ENCODE results near the gene MAGEA2B. TPM values are rescaled to one million over a fixed set of nuclear protein-coding genes. Genes with fewer than 3 reads are reported as not detected.
"Not testable (repeated sequence)": the region's sequence is repeated elsewhere in the genome, so short reads cannot be mapped to it uniquely, and the experiment has no call there.

Gene MAGEA2B
- total and polyA plus RNA-seq, 4 donors = not detected

GRCh38 chrX:152706500-152706899, 7.9 kb upstream of the MAGEA2B start:
- not testable (repeated sequence) for H3K36me3 ChIP-seq (ENCODE audit: control insufficient read depth in 4 of 4, insufficient read depth in 4 of 4, low read length in 4 of 4); H3K4me1 ChIP-seq (ENCODE audit: control insufficient read depth in 5 of 5, insufficient read depth in 5 of 5, low read length in 5 of 5); ATAC-seq (ENCODE audit: insufficient read depth, low FRiP score); H3K4me3 ChIP-seq; H3K9ac ChIP-seq (ENCODE audit: insufficient read depth in 1 of 2, low read length in 2 of 2); H3K27ac ChIP-seq (ENCODE audit: low read depth in 1 of 2, low read length in 1 of 2); H3K9me3 ChIP-seq (ENCODE audit: control insufficient read depth in 4 of 4, insufficient read depth in 3 of 4, low read length in 3 of 4); DNase-seq; H3K27me3 ChIP-seq (ENCODE audit: control insufficient read depth in 3 of 3, insufficient read depth in 3 of 3, low read length in 2 of 3)
- 74 to 90% methylated on average over 2 to 4 of the region's 7 CpGs for WGBS, 2 donors

GRCh38 chrX:152709173-152709572, 5.3 kb upstream of the MAGEA2B start, which contains the start of gene CSAG2:
TSS of gene CSAG2 (minus strand) at chrX:152709273. CDS start at chrX:152709112, 161 bp downstream.
- not testable (repeated sequence) for H3K4me3 ChIP-seq; H3K36me3 ChIP-seq (ENCODE audit: control insufficient read depth in 4 of 4, insufficient read depth in 4 of 4, low read length in 4 of 4); H3K27ac ChIP-seq (ENCODE audit: low read depth in 1 of 2, low read length in 1 of 2); H3K4me1 ChIP-seq (ENCODE audit: control insufficient read depth in 5 of 5, insufficient read depth in 5 of 5, low read length in 5 of 5); H3K27me3 ChIP-seq (ENCODE audit: control insufficient read depth in 3 of 3, insufficient read depth in 3 of 3, low read length in 2 of 3); DNase-seq; ATAC-seq (ENCODE audit: insufficient read depth, low FRiP score); H3K9ac ChIP-seq (ENCODE audit: insufficient read depth in 1 of 2, low read length in 2 of 2); H3K9me3 ChIP-seq (ENCODE audit: control insufficient read depth in 4 of 4, insufficient read depth in 3 of 4, low read length in 3 of 4)
- no CpG with 5 or more reads among the region's 2 CpGs for WGBS, 2 donors

DNA sequence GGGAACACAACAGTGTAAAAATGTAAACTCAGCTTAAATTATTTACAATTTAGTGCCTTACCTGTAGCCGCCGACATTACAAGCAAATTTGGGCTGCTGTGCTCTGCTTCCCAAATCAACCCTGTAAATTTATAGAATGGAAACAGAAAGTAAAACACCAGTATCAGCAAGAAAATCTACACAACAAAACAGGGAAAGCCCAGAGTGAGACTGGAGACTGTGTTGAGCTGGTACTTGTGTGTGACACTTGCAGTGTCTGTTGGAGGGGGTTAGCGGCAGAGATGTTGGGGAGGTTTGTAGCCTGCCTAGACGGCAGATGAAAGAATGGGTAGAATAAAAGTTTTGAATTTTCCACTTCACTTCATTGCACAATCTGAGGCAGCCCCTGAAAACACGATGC, 1.2 kb upstream of the MAGEA2B start:
- not testable (repeated sequence) for DNase-seq; H3K4me1 ChIP-seq (ENCODE audit: control insufficient read depth in 5 of 5, insufficient read depth in 5 of 5, low read length in 5 of 5); ATAC-seq (ENCODE audit: insufficient read depth, low FRiP score); H3K4me3 ChIP-seq; H3K36me3 ChIP-seq (ENCODE audit: control insufficient read depth in 4 of 4, insufficient read depth in 4 of 4, low read length in 4 of 4); H3K9me3 ChIP-seq (ENCODE audit: control insufficient read depth in 4 of 4, insufficient read depth in 3 of 4, low read length in 3 of 4); H3K9ac ChIP-seq (ENCODE audit: insufficient read depth in 1 of 2, low read length in 2 of 2); H3K27ac ChIP-seq (ENCODE audit: low read depth in 1 of 2, low read length in 1 of 2); H3K27me3 ChIP-seq (ENCODE audit: control insufficient read depth in 3 of 3, insufficient read depth in 3 of 3, low read length in 2 of 3)
- no CpG with 5 or more reads among the region's 5 CpGs for WGBS, 2 donors

DNA sequence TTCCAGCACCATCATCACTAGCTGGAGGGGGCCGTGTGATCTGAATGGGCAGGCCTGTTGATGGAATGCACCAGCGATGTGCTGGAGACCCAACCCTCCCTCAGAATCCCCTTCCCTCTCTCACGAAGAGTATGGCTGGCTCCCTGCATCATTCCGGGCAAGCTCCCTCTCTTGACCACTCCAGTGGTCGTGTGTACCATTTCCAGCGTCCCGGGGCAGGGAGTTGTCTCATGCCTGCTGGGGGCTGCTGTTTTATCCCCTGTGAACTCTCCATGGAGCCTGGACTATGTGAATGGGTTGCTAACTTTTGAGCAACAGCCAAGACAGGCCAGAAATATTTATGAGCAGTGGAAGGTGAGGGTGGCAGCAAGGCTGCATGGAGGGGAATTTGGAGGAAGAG, 11.0 kb downstream of the MAGEA2B start:
- 67 to 76% methylated on average over 7 of the region's 7 CpGs for WGBS, 2 donors
- Histone ChIP-seq H3K4me3 (no peak overlapping the region), H3K27me3 (ENCODE audit: control insufficient read depth in 3 of 3, insufficient read depth in 3 of 3, low read length in 2 of 3) (no peaks in the 10 kb centered on the region), H3K36me3 (ENCODE audit: control insufficient read depth in 4 of 4, insufficient read depth in 4 of 4, low read length in 4 of 4) (no peaks in the 10 kb centered on the region), H3K27ac (ENCODE audit: low read depth in 1 of 2, low read length in 1 of 2) (no peak overlapping the region), H3K4me1 (ENCODE audit: control insufficient read depth in 5 of 5, insufficient read depth in 5 of 5, low read length in 5 of 5) (no peaks in the 10 kb centered on the region), H3K9ac (ENCODE audit: insufficient read depth in 1 of 2, low read length in 2 of 2) (no peak overlapping the region), H3K9me3 (ENCODE audit: control insufficient read depth in 4 of 4, insufficient read depth in 3 of 4, low read length in 3 of 4) (peaks cover 0 to 7% (median 3%) of the 10 kb centered on the region in 4 donors)
- no peak for TF ChIP-seq CTCF (IDR thresholded peaks at IDR 0.05; ENCODE audit: control extremely low read depth, extremely low read depth)
- no peak for ATAC-seq (ENCODE audit: insufficient read depth, low FRiP score)
- no peak for DNase-seq

DNA sequence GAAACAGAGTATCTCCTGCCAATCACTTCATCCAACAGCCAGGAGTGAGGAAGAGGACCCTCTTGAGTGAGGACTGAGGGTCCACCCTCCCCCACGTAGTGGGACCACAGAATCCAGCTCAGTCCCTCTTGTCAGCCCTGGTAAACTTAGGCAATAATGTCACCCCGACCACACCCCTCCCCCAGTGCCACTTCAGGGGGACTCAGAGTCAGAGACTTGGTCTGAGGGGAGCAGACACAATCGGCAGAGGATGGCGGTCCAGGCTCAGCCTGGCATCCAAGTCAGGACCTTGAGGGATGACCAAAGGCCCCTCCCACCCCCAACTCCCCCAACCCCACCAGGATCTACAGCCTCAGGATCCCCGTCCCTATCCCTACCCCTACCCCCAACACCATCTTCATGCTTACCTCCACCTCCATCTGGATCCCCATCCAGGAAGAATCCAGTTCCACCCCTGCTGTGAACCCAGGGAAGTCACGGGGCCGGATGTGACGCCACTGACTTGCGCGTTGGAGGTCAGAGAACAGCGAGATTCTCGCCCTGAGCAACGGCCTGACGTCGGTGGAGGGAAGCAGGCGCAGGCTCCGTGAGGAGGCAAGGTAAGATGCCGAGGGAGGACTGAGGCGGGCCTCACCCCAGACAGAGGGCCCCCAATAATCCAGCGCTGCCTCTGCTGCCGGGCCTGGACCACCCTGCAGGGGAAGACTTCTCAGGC, 19.0 kb downstream of the MAGEA2B start, which contains the start of the genes CSAG1 and MAGEA12:
CSAG1 (minus strand) TSS at position 461 of the 715 bp plus-strand sequence. CDS start 1,261 bp downstream, outside the sequence.
MAGEA12 (plus strand) TSS at position 497 of the 715 bp plus-strand sequence. CDS start 2,405 bp downstream, outside the sequence.
- Histone ChIP-seq H3K27ac (ENCODE audit: low read depth in 1 of 2, low read length in 1 of 2) (no peak within 1 kb of the TSS), H3K9me3 (ENCODE audit: control insufficient read depth in 4 of 4, insufficient read depth in 3 of 4, low read length in 3 of 4) (peaks cover 0 to 3% (median 0%) of the 10 kb centered on the region in 4 donors), H3K9ac (ENCODE audit: insufficient read depth in 1 of 2, low read length in 2 of 2) (no peak within 1 kb of the TSS), H3K4me1 (ENCODE audit: control insufficient read depth in 5 of 5, insufficient read depth in 5 of 5, low read length in 5 of 5) (no peaks in the 10 kb centered on the region), H3K36me3 (ENCODE audit: control insufficient read depth in 4 of 4, insufficient read depth in 4 of 4, low read length in 4 of 4) (no peaks in the 10 kb centered on the region), H3K4me3 (no peak within 1 kb of the TSS), H3K27me3 (ENCODE audit: control insufficient read depth in 3 of 3, insufficient read depth in 3 of 3, low read length in 2 of 3) (no peaks in the 10 kb centered on the region)
- TF ChIP-seq CTCF (IDR thresholded peaks at IDR 0.05; ENCODE audit: control extremely low read depth, extremely low read depth) = no peak
- DNase-seq = no peak
- ATAC-seq (ENCODE audit: insufficient read depth, low FRiP score) = no peak
- WGBS, 2 donors = 89 to 96% methylated on average over 18 to 21 of the region's 21 CpGs

DNA sequence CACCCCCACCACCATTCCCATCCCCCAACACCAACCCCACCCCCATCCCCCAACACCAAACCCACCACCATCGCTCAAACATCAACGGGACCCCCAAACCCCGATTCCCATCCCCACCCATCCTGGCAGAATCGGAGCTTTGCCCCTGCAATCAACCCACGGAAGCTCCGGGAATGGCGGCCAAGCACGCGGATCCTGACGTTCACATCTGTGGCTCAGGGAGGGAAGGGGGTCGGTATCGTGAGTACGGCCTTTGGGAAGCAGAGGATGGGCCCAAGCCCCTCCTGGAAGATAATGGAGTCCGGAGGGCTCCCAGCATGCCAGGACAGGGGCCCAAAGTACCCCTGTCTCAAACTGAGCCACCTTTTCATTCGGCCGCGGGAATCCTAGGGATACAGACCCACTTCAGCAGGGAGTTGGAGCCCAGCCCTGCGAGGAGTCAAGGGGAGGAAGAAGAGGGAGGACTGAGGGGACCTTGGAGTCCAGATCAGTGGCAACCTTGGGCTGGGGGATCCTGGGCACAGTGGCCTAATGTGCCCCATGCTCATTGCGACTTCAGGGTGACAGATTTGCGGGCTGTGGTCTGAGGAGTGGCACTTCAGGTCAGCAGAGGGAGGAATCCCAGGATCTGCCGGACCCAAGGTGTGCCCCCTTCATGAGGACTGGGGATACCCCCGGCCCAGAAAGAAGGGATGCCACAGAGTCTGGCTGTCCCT, 19.9 kb downstream of the MAGEA2B start:
- H3K27ac ChIP-seq (ENCODE audit: low read depth in 1 of 2, low read length in 1 of 2); H3K4me3 ChIP-seq; DNase-seq; H3K9ac ChIP-seq (ENCODE audit: insufficient read depth in 1 of 2, low read length in 2 of 2); H3K4me1 ChIP-seq (ENCODE audit: control insufficient read depth in 5 of 5, insufficient read depth in 5 of 5, low read length in 5 of 5); H3K9me3 ChIP-seq (ENCODE audit: control insufficient read depth in 4 of 4, insufficient read depth in 3 of 4, low read length in 3 of 4); H3K27me3 ChIP-seq (ENCODE audit: control insufficient read depth in 3 of 3, insufficient read depth in 3 of 3, low read length in 2 of 3); ATAC-seq (ENCODE audit: insufficient read depth, low FRiP score); H3K36me3 ChIP-seq (ENCODE audit: control insufficient read depth in 4 of 4, insufficient read depth in 4 of 4, low read length in 4 of 4): not testable (repeated sequence)
- WGBS, 2 donors = 88 to 93% methylated on average over 15 to 22 of the region's 22 CpGs

Data from lung (tissue), 12 donors.